Large intestine (tissue), 3 donors: Measurements from ENCODE around the gene FBN1. TPM values are rescaled to one million over a fixed set of nuclear protein-coding genes. Genes with fewer than 3 reads are reported as not detected.

ENCODE experiments used
- DNase-seq, 2 donors: peaks; one replicate each; pipeline versions ENCODE4 v3.0.0 to v3.0.0-alpha.2; 2013
- H3K27ac ChIP-seq: one replicate; pipeline ENCODE4 v1.5.1; 2013; ENCODE audit warnings: low read length
- H3K27me3 ChIP-seq: 2 replicates; pipeline ENCODE4 v1.6.1; 2013; ENCODE audit warnings: low read length; ENCODE audit not compliant: control insufficient read depth, insufficient read depth
- H3K36me3 ChIP-seq: 2 replicates; pipeline ENCODE4 v1.6.1; 2013; ENCODE audit warnings: low read length; ENCODE audit not compliant: control insufficient read depth, insufficient read depth
- H3K4me1 ChIP-seq: one replicate; pipeline ENCODE4 v1.6.1; 2013; ENCODE audit warnings: low read length; ENCODE audit not compliant: control insufficient read depth, insufficient read depth
- H3K4me3 ChIP-seq: one replicate; pipeline ENCODE4 v1.5.1; 2013; ENCODE audit warnings: low read length
- H3K9me3 ChIP-seq: one replicate; pipeline ENCODE4 v1.6.1; 2013; ENCODE audit warnings: mild to moderate bottlenecking, low read depth, low read length, moderate library complexity; ENCODE audit not compliant: control insufficient read depth
- WGBS: methylation state at CpG from one replicate; pipeline ENCODE4 v1.1.5; 2013; ENCODE audit warnings: low lambda C conversion rate; ENCODE audit not compliant: insufficient coverage; 5-methylcytosine and 5-hydroxymethylcytosine counted together
- polyA plus RNA-seq: library from polyadenylated mRNA; unstranded; fragments of 120-200 nt; gene quantifications from one replicate; pipeline ENCODE4 v1.2.1, GENCODE V29; 2013

The FBN1 gene
- polyA plus RNA-seq, 1 donor = 49.6 TPM

GRCh38 chr15:48383031-48383430 is 262.5 kb downstream of the FBN1 start:
- no peaks in the 10 kb centered on the region for H3K36me3 ChIP-seq
- DNase-seq = no peak
- no peak overlapping the region for H3K4me3 ChIP-seq
- H3K9me3 ChIP-seq = no peaks in the 10 kb centered on the region
- no peaks in the 10 kb centered on the region for H3K4me1 ChIP-seq
- WGBS = no CpG with 5 or more reads among the region's 2 CpGs
- no peak overlapping the region for H3K27ac ChIP-seq
- no peaks in the 10 kb centered on the region for H3K27me3 ChIP-seq

- Histone ChIP-seq H3K9me3 (no peaks in the 10 kb centered on the region), H3K36me3 (no peaks in the 10 kb centered on the region), H3K27ac (no peak overlapping the region), H3K27me3 (no peaks in the 10 kb centered on the region), H3K4me3 (no peak overlapping the region), H3K4me1 (no peaks in the 10 kb centered on the region)
- DNase-seq = no peak
- no CpG with 5 or more reads among the region's 4 CpGs for WGBS
Measured at GRCh38 chr15:48381861-48382260, 263.6 kb downstream of the FBN1 start.

- H3K4me1 ChIP-seq = no peaks in the 10 kb centered on the region
- no peaks in the 10 kb centered on the region for H3K27me3 ChIP-seq
- H3K9me3 ChIP-seq = no peaks in the 10 kb centered on the region
- DNase-seq = no peak
- H3K4me3 ChIP-seq = no peak overlapping the region
- no peak overlapping the region for H3K27ac ChIP-seq
- no CpG with 5 or more reads among the region's 4 CpGs for WGBS
- H3K36me3 ChIP-seq = no peaks in the 10 kb centered on the region
Measured at GRCh38 chr15:48380198-48380597, 265.3 kb downstream of the FBN1 start.

- Histone ChIP-seq H3K4me1 (no peaks in the 10 kb centered on the region), H3K36me3 (no peaks in the 10 kb centered on the region), H3K9me3 (no peaks in the 10 kb centered on the region), H3K4me3 (no peak overlapping the region), H3K27ac (no peak overlapping the region), H3K27me3 (no peaks in the 10 kb centered on the region)
- no peak for DNase-seq
- no CpG with 5 or more reads among the region's 2 CpGs for WGBS
Measured at GRCh38 chr15:48375767-48376166, 269.7 kb downstream of the FBN1 start.

GRCh38 chr15:48374472-48374871 is 271.0 kb downstream of the FBN1 start:
- H3K27ac ChIP-seq = no peak overlapping the region
- WGBS = no CpG with 5 or more reads among the region's 3 CpGs
- no peaks in the 10 kb centered on the region for H3K27me3 ChIP-seq
- H3K4me3 ChIP-seq = no peak overlapping the region
- no peaks in the 10 kb centered on the region for H3K4me1 ChIP-seq
- no peaks in the 10 kb centered on the region for H3K9me3 ChIP-seq
- DNase-seq = no peak
- no peaks in the 10 kb centered on the region for H3K36me3 ChIP-seq

- DNase-seq = no peak
- no peaks in the 10 kb centered on the region for H3K36me3 ChIP-seq
- H3K27me3 ChIP-seq = no peaks in the 10 kb centered on the region
- H3K4me3 ChIP-seq = no peak overlapping the region
- WGBS = 92% methylated on average over 4 of the region's 10 CpGs
- no peaks in the 10 kb centered on the region for H3K9me3 ChIP-seq
- H3K27ac ChIP-seq = no peak overlapping the region
- no peaks in the 10 kb centered on the region for H3K4me1 ChIP-seq
Measured at GRCh38 chr15:48373821-48374451, 271.6 kb downstream of the FBN1 start.

- WGBS = no CpG with 5 or more reads among the region's 2 CpGs
- no peak for DNase-seq
- H3K27me3 ChIP-seq = no peaks in the 10 kb centered on the region
- no peak overlapping the region for H3K4me3 ChIP-seq
- no peak overlapping the region for H3K27ac ChIP-seq
- H3K4me1 ChIP-seq = no peaks in the 10 kb centered on the region
- H3K36me3 ChIP-seq = no peaks in the 10 kb centered on the region
- no peaks in the 10 kb centered on the region for H3K9me3 ChIP-seq
Measured at GRCh38 chr15:48371961-48372360, 273.5 kb downstream of the FBN1 start.

GRCh38 chr15:48371550-48371949 is 274.0 kb downstream of the FBN1 start:
- Histone ChIP-seq H3K4me1 (no peaks in the 10 kb centered on the region), H3K27ac (no peak overlapping the region), H3K9me3 (no peaks in the 10 kb centered on the region), H3K36me3 (no peaks in the 10 kb centered on the region), H3K4me3 (no peak overlapping the region), H3K27me3 (no peaks in the 10 kb centered on the region)
- no peak for DNase-seq
- WGBS = no CpG with 5 or more reads among the region's 2 CpGs

- no CpG with 5 or more reads among the region's 3 CpGs for WGBS
- H3K9me3 ChIP-seq = no peaks in the 10 kb centered on the region
- H3K27me3 ChIP-seq = no peaks in the 10 kb centered on the region
- no peak overlapping the region for H3K27ac ChIP-seq
- no peak for DNase-seq
- H3K4me1 ChIP-seq = no peaks in the 10 kb centered on the region
- H3K36me3 ChIP-seq = no peaks in the 10 kb centered on the region
- no peak overlapping the region for H3K4me3 ChIP-seq
Measured at GRCh38 chr15:48370460-48370859, 275.0 kb downstream of the FBN1 start.

- DNase-seq = no peak
- H3K4me3 ChIP-seq = no peak overlapping the region
- WGBS = no CpG with 5 or more reads among the region's 3 CpGs
- H3K36me3 ChIP-seq = no peaks in the 10 kb centered on the region
- H3K9me3 ChIP-seq = no peaks in the 10 kb centered on the region
- H3K4me1 ChIP-seq = no peaks in the 10 kb centered on the region
- H3K27me3 ChIP-seq = peaks cover 2% of the 10 kb centered on the region
- H3K27ac ChIP-seq = no peak overlapping the region
Measured at GRCh38 chr15:48367483-48367882, 278.0 kb downstream of the FBN1 start.

- Histone ChIP-seq H3K27ac (no peak overlapping the region), H3K27me3 (peaks cover 2% of the 10 kb centered on the region), H3K4me3 (no peak overlapping the region), H3K9me3 (no peaks in the 10 kb centered on the region), H3K4me1 (no peaks in the 10 kb centered on the region), H3K36me3 (no peaks in the 10 kb centered on the region)
- no peak for DNase-seq
- 17% methylated on average over 1 of the region's 4 CpGs for WGBS
Measured at GRCh38 chr15:48366584-48367312, 278.8 kb downstream of the FBN1 start.
